Measurements from ENCODE around the gene ACTR10.

ACTR10 gene

DNA sequence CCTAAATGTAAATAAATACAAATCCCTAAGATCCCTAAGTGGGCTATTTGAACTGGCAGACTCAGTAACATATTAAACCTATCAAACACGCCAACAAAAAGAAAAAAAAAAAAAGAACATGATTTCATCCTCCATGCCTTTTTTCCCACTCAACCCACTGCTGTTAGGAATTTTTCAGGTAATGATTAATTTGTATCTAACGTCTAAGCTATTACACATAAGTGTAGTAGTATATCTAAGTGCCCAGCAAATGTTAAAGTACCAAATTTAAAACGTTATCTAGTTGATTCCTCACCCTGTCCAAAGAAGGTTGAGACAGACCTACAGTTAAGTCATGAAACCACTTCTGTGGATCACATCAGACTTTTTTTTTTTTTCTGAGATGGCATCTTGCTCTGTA, 82.0 kb downstream of the ACTR10 start:
- no peak for DNase-seq (ENCODE audit: low spot score)

- DNase-seq (ENCODE audit: low spot score), result no peak
These were observed 83.1 kb downstream of the ACTR10 start for GRCh38 chr14:58282925-58283593.

- DNase-seq (ENCODE audit: low spot score), result no peak
These were observed 83.8 kb downstream of the ACTR10 start for GRCh38 chr14:58283730-58284129.

- DNase-seq (ENCODE audit: low spot score), result no peak
These were observed 85.2 kb downstream of the ACTR10 start for GRCh38 chr14:58285132-58285531.
